Measurements from ENCODE around the gene ENGASE. TPM values are rescaled to one million over a fixed set of nuclear protein-coding genes. Genes with fewer than 3 reads are reported as not detected.

ENGASE gene
- total and polyA plus RNA-seq, 2 of the 8 experiments (the other 6 are each of a cell fraction or from before 2014, with no cell fraction given): 9.3 to 36.1 TPM

- TF ChIP-seq JUND (IDR thresholded peaks at IDR 0.05; ENCODE audit: low read length) (no peak), ASH2L (IDR thresholded peaks at IDR 0.05; ENCODE audit: low read length) (no peak), GTF2F1 (IDR thresholded peaks at IDR 0.05; ENCODE audit: borderline replicate concordance, low read depth, low read length) (no peak), CHD7 (IDR thresholded peaks at IDR 0.05; ENCODE audit: insufficient replicate concordance, low read length) (no peak), HDAC2 (IDR thresholded peaks at IDR 0.05; ENCODE audit: borderline replicate concordance in 1 of 2, low read depth in 2 of 2, low read length in 2 of 2) (no peak)
These were observed 3.4 kb upstream of the ENGASE start (continued) for GRCh38 chr17:79071161-79071740.
